ENCODE measurements around the gene TAB3.

The TAB3 gene

GRCh38 chrX:30885136-30885535 is 3.9 kb downstream of the TAB3 start:
- no peak for DNase-seq

DNA sequence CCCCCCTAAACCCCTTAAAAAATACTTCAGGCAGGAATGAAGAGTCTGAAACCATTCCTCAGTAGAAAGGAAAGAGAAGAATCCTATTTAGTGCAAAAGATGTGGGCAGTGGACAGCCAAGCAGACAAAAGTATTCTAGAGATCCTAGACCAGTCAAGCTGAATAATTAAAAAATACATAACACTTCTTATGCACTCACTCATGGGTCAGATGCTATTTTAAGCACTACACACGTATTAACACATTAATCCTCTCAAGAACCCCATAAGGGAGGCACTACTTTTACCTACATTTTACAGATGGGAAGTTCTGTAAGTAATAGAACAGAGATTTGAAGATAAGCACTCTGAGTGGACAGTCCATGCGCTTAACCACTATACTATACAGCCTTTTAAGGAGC is 5.9 kb downstream of the TAB3 start:
- no peak for DNase-seq

- DNase-seq, result no peak
Measured at GRCh38 chrX:30881797-30882196, 7.3 kb downstream of the TAB3 start.

- no peak for DNase-seq
Measured at GRCh38 chrX:30881390-30881789, 7.7 kb downstream of the TAB3 start.

DNA sequence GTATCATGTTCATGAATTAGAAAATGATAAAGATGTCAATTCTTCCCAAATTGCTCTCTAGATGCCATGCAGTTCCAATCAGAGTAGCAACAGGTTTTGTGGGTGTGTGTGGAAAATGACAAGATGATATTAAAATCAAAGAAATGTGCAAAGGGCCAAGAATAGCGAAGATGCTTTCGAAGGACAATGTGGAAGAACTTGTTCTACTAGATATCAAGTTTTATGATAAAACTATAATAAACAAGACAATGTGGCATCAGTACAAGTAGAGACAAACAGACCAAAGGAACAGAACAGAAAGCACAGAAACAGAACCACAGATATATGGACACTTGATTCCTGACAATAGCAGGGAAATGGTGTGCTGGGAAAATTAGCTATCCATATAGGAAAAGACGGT is 9.0 kb downstream of the TAB3 start:
- DNase-seq, result no peak

DNA sequence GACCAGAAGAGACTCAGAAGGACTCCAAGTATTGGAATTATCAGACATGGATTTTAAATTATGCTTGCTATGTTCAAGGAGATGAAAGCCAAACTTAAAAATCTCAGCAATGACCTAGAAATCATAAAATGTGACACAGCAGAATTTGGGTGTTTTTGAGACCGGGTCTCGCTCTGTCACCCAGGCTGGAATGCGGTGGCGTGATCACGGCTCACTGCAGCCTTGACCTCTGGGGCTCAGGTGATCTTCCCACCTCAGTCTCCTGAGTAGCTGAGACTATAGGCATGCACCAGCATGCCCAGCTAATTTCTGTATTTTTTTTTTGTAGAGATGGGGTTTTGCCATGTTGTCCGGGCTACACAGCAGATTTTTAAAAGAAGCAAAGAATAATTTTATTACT is 12.7 kb downstream of the TAB3 start:
- DNase-seq, result no peak

DNA sequence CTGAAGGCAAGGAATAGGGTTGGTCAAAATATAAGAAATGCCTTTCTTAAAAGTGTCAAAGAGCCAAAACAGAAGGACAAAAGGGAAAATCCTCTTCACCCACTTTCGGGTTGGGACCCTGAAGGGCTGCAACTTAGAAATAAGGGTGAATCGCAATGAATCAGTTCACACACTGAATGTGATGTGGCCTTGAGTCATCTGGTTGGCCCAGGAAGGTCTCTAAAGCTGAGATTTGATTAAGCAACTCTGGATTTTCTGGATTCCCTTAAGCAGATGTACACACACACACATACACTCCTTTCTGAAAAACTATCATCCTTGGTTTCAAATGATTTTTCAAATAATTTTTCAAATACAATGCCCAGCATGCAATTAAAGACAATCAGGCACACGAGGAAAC is 13.1 kb downstream of the TAB3 start:
- DNase-seq, result no peak

GRCh38 chrX:30874851-30875250 is 14.2 kb downstream of the TAB3 start:
- DNase-seq, result no peak

DNA sequence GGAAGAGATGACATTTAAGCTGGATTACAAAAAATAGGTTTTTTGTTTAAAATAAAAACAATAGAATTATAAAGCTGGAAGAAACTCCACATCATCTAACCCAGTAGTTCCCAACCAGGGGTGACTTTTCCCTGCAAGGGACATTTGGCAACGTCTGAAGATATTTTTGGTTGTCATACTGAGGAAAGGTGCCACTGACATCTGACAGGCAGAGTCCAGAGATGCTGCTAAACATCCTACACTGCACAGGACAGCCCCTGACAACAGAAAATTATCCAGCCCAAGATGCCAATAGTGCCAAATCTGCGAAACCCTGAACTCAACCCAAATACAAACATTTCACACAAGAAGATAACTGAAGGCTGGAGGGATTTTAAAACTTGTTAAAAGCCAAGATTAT is 18.5 kb downstream of the TAB3 start:
- DNase-seq, result no peak

DNA sequence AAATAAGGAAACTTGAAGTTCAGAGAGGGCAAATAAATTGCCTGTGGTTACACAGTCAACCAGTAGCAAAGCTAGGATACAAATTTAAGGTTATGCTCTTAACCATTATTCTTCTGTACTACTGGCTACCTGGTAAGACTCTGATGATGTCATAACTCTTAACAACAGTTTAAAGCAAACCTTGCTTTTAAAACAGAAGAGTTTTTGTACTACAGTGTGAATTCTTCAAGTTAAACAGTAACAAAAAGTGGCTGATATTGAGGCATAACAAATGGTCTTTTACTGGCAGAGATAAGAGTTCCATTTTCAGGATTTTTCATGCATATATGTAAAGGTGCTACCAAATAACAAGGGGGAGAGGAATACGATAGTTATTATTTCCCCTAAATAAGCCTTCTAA is 23.4 kb downstream of the TAB3 start:
- DNase-seq, result no peak

DNA sequence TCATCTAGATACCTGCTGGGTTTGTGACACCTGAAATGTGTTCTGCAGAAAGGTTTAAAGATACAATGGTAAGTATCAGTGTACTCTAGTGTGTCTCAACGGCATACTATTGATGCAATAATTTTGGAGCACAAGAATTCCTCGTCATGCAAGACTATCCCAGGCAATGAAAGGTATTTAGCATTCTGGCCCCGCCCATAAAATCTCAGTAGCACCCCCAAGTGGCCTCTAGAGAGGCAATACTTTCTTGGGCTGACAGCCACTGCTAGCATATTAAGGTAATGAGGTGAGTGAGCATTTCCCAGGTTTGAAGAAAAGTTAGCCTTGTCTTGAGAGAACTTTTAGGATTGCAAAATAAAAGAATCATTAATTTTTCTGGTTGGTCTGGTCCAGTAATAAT is 24.0 kb downstream of the TAB3 start:
- DNase-seq, result no peak

DNA sequence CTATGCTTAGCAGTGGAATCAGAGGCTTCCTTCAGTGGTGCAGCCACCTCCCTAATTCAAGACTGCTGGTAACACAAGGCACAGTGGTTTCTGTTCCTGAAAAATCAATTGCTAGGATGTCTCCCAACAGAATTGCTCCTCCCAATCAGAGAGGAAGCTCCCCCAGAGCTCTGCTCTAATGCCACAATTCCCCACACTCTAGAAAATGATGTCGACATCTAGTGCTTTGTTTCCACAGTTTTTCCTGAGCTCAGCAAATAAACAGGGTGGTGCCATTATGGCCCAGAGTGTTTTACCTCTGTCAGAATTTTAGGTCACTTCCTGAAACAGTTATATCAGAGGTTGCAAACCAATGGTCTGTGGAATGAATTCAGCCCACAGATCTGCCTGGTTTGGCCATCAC is 24.7 kb downstream of the TAB3 start:
- DNase-seq, result no peak

- no peak for DNase-seq
Measured at GRCh38 chrX:30863974-30864373, 25.1 kb downstream of the TAB3 start.

GRCh38 chrX:30858098-30858497 is 31.0 kb downstream of the TAB3 start:
- no peak for DNase-seq

GRCh38 chrX:30851449-30851848 is 37.6 kb downstream of the TAB3 start:
- DNase-seq, result no peak

GRCh38 chrX:30835373-30835772 is 53.7 kb downstream of the TAB3 start:
- no peak for DNase-seq

DNA sequence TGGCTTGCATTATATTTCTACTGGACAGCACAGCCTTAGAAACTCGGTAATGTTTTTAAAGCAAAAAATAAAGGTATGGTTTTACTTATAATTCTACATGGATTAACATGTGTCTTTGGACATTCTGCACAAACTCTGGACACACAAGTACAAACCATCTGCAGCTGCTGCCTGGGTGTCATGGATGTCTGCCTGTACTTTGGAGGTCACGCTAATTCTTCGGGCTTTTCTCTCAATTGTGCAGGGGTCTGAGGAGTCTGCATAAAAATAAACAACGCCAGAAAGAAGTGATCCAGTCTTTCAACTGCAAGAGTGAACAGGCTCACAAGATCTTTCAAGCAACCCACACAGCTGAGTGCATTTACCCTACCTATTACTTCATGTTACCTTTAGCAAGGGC is 55.2 kb downstream of the TAB3 start:
- DNase-seq, result no peak

DNA sequence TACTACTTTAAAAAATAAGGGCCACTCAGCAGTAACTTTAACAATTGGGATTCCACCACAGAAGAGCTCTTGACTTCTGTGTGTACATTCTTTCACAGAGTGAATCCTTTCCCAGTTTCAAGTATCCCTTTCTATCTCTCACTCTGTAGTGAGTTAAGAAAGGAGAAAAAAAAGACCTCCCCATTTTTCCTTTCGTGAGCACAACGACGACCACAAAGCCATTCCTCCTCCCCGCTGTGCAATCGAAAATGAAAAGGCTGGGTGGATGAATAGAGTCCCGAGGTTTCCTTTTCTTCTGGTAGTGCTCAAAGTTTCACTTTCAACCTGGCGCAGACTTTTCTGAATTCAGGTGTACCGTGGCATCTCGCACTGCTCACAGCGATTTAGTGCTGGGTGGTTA is 58.0 kb downstream of the TAB3 start:
- peak; percentile 0 to 2 for DNase-seq

DNA sequence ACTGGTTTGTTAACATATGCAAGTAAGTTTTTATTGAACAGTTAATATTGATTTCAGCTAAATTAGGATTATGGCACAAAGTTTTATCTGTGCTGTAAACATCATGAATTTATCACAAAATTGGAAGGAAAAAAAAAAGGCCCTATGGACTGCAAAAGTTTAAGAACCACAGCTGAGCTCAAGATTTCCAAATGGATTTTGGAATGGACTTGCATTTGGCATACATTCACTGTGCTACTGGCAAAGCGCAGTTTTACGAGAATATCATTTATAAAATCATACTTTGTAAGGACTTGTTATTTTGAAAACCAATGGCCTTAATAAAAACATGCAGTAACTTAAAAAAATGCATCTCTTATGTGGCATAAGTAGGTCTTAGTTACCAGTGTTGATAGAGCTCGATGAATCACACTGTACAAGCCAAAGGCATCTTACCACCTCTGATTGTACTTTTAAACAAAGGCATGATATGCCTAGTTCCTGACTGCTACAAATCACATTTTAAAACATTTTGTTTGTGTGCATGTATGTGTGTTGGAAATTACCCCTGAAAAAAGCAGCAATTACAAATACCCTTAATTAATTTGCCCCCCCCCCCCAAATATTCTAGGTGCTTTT is 58.6 kb downstream of the TAB3 start:
- DNase-seq, result no peak

GRCh38 chrX:30824275-30824674 is 64.8 kb downstream of the TAB3 start:
- DNase-seq, result no peak

DNA sequence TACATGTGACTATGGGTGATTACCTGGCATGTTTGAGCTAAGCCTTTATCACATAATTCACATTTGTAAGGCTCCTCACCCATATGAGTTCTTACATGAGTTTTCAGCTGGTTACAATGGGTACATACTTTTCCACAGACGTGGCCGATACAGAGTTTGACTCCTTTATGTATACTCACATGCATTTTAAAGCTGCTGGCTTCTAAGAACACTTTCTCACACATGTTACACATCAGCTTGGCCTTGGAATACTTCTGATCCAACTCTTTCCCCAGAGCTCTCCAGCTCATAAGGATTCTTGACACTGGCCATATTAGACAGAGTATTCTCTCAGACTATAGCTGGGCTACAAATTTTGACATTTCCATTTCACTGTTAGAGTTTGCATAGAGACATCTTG is 66.3 kb downstream of the TAB3 start:
- DNase-seq, result no peak

GRCh38 chrX:30822068-30822681 is 66.9 kb downstream of the TAB3 start:
- no peak for DNase-seq

GRCh38 chrX:30821116-30821515 is 67.9 kb downstream of the TAB3 start:
- DNase-seq, result no peak

GRCh38 chrX:30819080-30819479 is 70.0 kb downstream of the TAB3 start:
- DNase-seq, result no peak

GRCh38 chrX:30816079-30816478 is 73.0 kb downstream of the TAB3 start:
- DNase-seq, result no peak
